Left renal pelvis (tissue), 4 donors: ENCODE results near the gene PGF. TPM values are rescaled to one million over a fixed set of nuclear protein-coding genes. Genes with fewer than 3 reads are reported as not detected.
"Not testable (repeated sequence)": the region's sequence is repeated elsewhere in the genome, so short reads cannot be mapped to it uniquely, and the experiment has no call there.

Source experiments
- DNase-seq, 4 donors: peaks; one replicate each; pipeline ENCODE4 v3.0.0-alpha.2; 2013; ENCODE audit warnings: low read depth in 4 of 4, low spot score in 3 of 4
- polyA plus RNA-seq, 4 donors: library from polyadenylated mRNA; unstranded; fragments of 120-200 nt; gene quantifications; one replicate each; pipeline ENCODE4 v1.2.1, GENCODE V29; 2013; ENCODE audit not compliant: insufficient read length in 4 of 4

The PGF gene
- polyA plus RNA-seq, 4 donors, result 5.7 to 12.5 (median 8.4) TPM

- DNase-seq, result no peak
Observed at GRCh38 chr14:74945852-74946658, 9.3 kb downstream of the PGF start.

- no peak for DNase-seq
Observed at GRCh38 chr14:74945261-74945851, 10.0 kb downstream of the PGF start.

- DNase-seq, result no peak
Observed at GRCh38 chr14:74942608-74943007, 12.8 kb downstream of the PGF start.

- DNase-seq, result no peak
Observed at GRCh38 chr14:74942181-74942580, 13.2 kb downstream of the PGF start.

GRCh38 chr14:74941676-74942097 is 13.7 kb downstream of the PGF start:
- DNase-seq, result no peak

GRCh38 chr14:74940956-74941565 is 14.3 kb downstream of the PGF start:
- no peak for DNase-seq

- DNase-seq, result no peak
Observed at GRCh38 chr14:74938531-74939495, 16.6 kb downstream of the PGF start.

GRCh38 chr14:74937171-74937570 is 18.2 kb downstream of the PGF start:
- no peak for DNase-seq

GRCh38 chr14:74936731-74937130 is 18.7 kb downstream of the PGF start:
- no peak for DNase-seq

GRCh38 chr14:74936151-74936550 is 19.2 kb downstream of the PGF start:
- no peak for DNase-seq

- no peak for DNase-seq
Observed at GRCh38 chr14:74935360-74935680, 20.1 kb downstream of the PGF start.

- DNase-seq, result no peak
Observed at GRCh38 chr14:74934476-74935359, 20.7 kb downstream of the PGF start.

- DNase-seq, result no peak
Observed at GRCh38 chr14:74934041-74934440, 21.4 kb downstream of the PGF start.

- DNase-seq, result not testable (repeated sequence)
Observed at GRCh38 chr14:74932936-74933335, 22.5 kb downstream of the PGF start.

GRCh38 chr14:74932401-74932901 is 22.9 kb downstream of the PGF start:
- DNase-seq, result no peak

- DNase-seq, result not testable (repeated sequence)
Observed at GRCh38 chr14:74931744-74932143, 23.7 kb downstream of the PGF start.

- DNase-seq, result no peak
Observed at GRCh38 chr14:74929242-74929641, 26.2 kb downstream of the PGF start.

- no peak for DNase-seq
Observed at GRCh38 chr14:74927225-74927624, 28.2 kb downstream of the PGF start.

- DNase-seq, result no peak
Observed at GRCh38 chr14:74924061-74924460, 31.3 kb downstream of the PGF start.
